ENCODE measurements around the gene MCFD2.

MCFD2 gene

GRCh38 chr2:46915281-46915810, at the start of gene MCFD2:
Gene MCFD2 (minus strand): TSS chr2:46915806. CDS start chr2:46909171, 6,635 bp downstream.
- DNase-seq, result no peak

- DNase-seq, result no peak
These were observed 49.4 kb upstream of the MCFD2 start for GRCh38 chr2:46964835-46965560.

GRCh38 chr2:46963941-46964673, 48.5 kb upstream of the MCFD2 start:
- no peak for DNase-seq

- no peak for DNase-seq
These were observed 47.6 kb upstream of the MCFD2 start for GRCh38 chr2:46963210-46963609.

- no peak for DNase-seq
These were observed 47.1 kb upstream of the MCFD2 start for GRCh38 chr2:46962751-46963150.

- no peak for DNase-seq
These were observed 45.0 kb upstream of the MCFD2 start for GRCh38 chr2:46960618-46961017.

- no peak for DNase-seq
These were observed 42.9 kb upstream of the MCFD2 start for GRCh38 chr2:46958431-46959017.

- DNase-seq, result peak; percentile 61
These were observed 41.5 kb upstream of the MCFD2 start for GRCh38 chr2:46956981-46957531.

GRCh38 chr2:46955764-46956163, 40.2 kb upstream of the MCFD2 start:
- DNase-seq, result no peak

GRCh38 chr2:46954951-46955571, 39.5 kb upstream of the MCFD2 start:
- DNase-seq, result no peak

- DNase-seq, result no peak
These were observed 36.6 kb upstream of the MCFD2 start for GRCh38 chr2:46952171-46952570.

GRCh38 chr2:46951290-46952064, 35.9 kb upstream of the MCFD2 start:
- no peak for DNase-seq

GRCh38 chr2:46950314-46950713, 34.7 kb upstream of the MCFD2 start:
- DNase-seq, result no peak

- no peak for DNase-seq
These were observed 32.2 kb upstream of the MCFD2 start for GRCh38 chr2:46947841-46948240.

GRCh38 chr2:46945671-46946070, 30.1 kb upstream of the MCFD2 start:
- DNase-seq, result no peak

- DNase-seq, result no peak
These were observed 28.5 kb upstream of the MCFD2 start for GRCh38 chr2:46943881-46944798.

- DNase-seq, result no peak
These were observed 27.5 kb upstream of the MCFD2 start for GRCh38 chr2:46942891-46943626.

GRCh38 chr2:46942143-46942526, 26.5 kb upstream of the MCFD2 start:
- no peak for DNase-seq

- DNase-seq, result no peak
These were observed 24.2 kb upstream of the MCFD2 start for GRCh38 chr2:46939626-46940359.

GRCh38 chr2:46937471-46937901, 21.9 kb upstream of the MCFD2 start:
- no peak for DNase-seq
